HG03066 (cell line): ENCODE measurements around the gene PPM1F.

Experiments
- ATAC-seq: cut with Tn5 transposase; IDR thresholded peaks from one replicate; pipeline ENCODE4 v1.9.1; 2021; ENCODE audit warnings: low read depth; ENCODE audit not compliant: unreplicated experiment

The PPM1F gene

GRCh38 chr22:21961886-21962654, 9.4 kb upstream of the PPM1F start:
- ATAC-seq: no peak

GRCh38 chr22:21961127-21961867, 8.6 kb upstream of the PPM1F start:
- no peak for ATAC-seq

GRCh38 chr22:21960200-21961126, 7.8 kb upstream of the PPM1F start:
- ATAC-seq: no peak

- no peak for ATAC-seq
Observed at GRCh38 chr22:21959274-21960074, 6.8 kb upstream of the PPM1F start.

GRCh38 chr22:21958360-21959273, 6.0 kb upstream of the PPM1F start:
- no peak for ATAC-seq

- ATAC-seq: no peak
Observed at GRCh38 chr22:21951931-21952465, 650 bp downstream of the PPM1F start.

- ATAC-seq: no peak
Observed at GRCh38 chr22:21951062-21951461, 1.6 kb downstream of the PPM1F start.

- ATAC-seq: no peak
Observed at GRCh38 chr22:21949948-21950347, 2.7 kb downstream of the PPM1F start.

GRCh38 chr22:21949569-21949918, 3.1 kb downstream of the PPM1F start:
- ATAC-seq: no peak

- ATAC-seq: no peak
Observed at GRCh38 chr22:21948824-21949568, 3.7 kb downstream of the PPM1F start.

- ATAC-seq: no peak
Observed at GRCh38 chr22:21948390-21948789, 4.3 kb downstream of the PPM1F start.

GRCh38 chr22:21947040-21948014, 5.3 kb downstream of the PPM1F start:
- no peak for ATAC-seq

- no peak for ATAC-seq
Observed at GRCh38 chr22:21946262-21946925, 6.3 kb downstream of the PPM1F start.

- ATAC-seq: no peak
Observed at GRCh38 chr22:21945453-21946261, 7.0 kb downstream of the PPM1F start.

- no peak for ATAC-seq
Observed at GRCh38 chr22:21944871-21945270, 7.8 kb downstream of the PPM1F start.
